ENCODE data around the gene PCDHB13.

DNA sequence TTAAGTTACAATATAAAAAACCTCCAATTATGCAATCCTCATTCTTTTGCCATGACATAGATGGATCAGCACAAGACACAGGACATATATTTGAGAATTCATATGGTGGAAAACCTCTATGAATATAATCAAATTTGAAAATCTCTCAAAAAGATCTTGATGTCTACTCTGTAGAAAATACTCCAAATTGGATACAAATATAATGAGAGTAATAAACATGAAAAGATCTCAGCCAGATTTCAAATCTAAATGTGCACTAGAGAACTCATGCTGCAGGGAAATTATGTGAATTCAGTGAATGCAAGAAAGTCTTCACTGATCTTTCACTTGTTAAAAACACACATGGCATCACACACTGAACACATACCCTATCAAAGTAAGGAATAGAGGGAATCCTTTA, 45.2 kb downstream of the PCDHB13 start:
- TF ChIP-seq, protein P1, sequence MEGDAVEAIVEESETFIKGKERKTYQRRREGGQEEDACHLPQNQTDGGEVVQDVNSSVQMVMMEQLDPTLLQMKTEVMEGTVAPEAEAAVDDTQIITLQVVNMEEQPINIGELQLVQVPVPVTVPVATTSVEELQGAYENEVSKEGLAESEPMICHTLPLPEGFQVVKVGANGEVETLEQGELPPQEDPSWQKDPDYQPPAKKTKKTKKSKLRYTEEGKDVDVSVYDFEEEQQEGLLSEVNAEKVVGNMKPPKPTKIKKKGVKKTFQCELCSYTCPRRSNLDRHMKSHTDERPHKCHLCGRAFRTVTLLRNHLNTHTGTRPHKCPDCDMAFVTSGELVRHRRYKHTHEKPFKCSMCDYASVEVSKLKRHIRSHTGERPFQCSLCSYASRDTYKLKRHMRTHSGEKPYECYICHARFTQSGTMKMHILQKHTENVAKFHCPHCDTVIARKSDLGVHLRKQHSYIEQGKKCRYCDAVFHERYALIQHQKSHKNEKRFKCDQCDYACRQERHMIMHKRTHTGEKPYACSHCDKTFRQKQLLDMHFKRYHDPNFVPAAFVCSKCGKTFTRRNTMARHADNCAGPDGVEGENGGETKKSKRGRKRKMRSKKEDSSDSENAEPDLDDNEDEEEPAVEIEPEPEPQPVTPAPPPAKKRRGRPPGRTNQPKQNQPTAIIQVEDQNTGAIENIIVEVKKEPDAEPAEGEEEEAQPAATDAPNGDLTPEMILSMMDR (IDR thresholded peaks at IDR 0.05), result no peak
- no peak for TF ChIP-seq POLR2A (IDR thresholded peaks at IDR 0.05)
